A673 (cell line): ENCODE results near the gene METRN. TPM values are rescaled to one million over a fixed set of nuclear protein-coding genes. Genes with fewer than 3 reads are reported as not detected.

ENCODE experiments used
- BruUV-seq: library from RNA; stranded (reverse); fragments of 400-500 nt; replicated peaks from 2 replicates; lab custom pipeline; 2021; lab: Mats Ljungman, UMichigan
- CTCF ChIA-PET: fragments of 300-600 bp; sonication (Branson Sonifier 250); formaldehyde crosslinking; loops from one replicate; lab custom pipeline; 2022; ENCODE audit warnings: antibody characterized with exemption; lab: Charles Lee
- POLR2A ChIA-PET: fragments of 300-600 bp; sonication (Branson Sonifier 250); formaldehyde crosslinking; loops from one replicate; lab custom pipeline; 2022; ENCODE audit warnings: antibody characterized with exemption; ENCODE audit not compliant: low non-redundant PET; lab: Charles Lee
- DNase-seq: peaks from one replicate; pipeline ENCODE4 v3.0.0-alpha.2; 2015; ENCODE audit warnings: low spot score
- H3K27ac ChIP-seq: fragments of 200-600 bp; sonication (generic); 2 replicates; pipeline ENCODE4 v1.5.1; 2016; ENCODE audit warnings: mixed run types, low read depth, mild to moderate bottlenecking, mixed read lengths, antibody characterized with exemption, low read length; ENCODE audit not compliant: poor library complexity, severe bottlenecking
- H3K27me3 ChIP-seq: fragments of 200-600 bp; sonication (generic); replicated peaks from 2 replicates; pipeline ENCODE4 v1.6.1; 2017; ENCODE audit warnings: mixed run types, low read depth, mild to moderate bottlenecking, mixed read lengths, antibody characterized with exemption, low read length; ENCODE audit not compliant: insufficient read depth, poor library complexity
- H3K36me3 ChIP-seq: fragments of 200-600 bp; sonication (generic); 2 replicates; pipeline ENCODE4 v1.6.1; 2016; ENCODE audit warnings: mixed run types, mild to moderate bottlenecking, mixed read lengths, antibody characterized with exemption, low read length; ENCODE audit not compliant: insufficient read depth, poor library complexity, severe bottlenecking
- H3K4me1 ChIP-seq: fragments of 200-600 bp; sonication (generic); 2 replicates; pipeline ENCODE4 v1.6.1; 2017; ENCODE audit warnings: mixed run types, mild to moderate bottlenecking, mixed read lengths, antibody characterized with exemption, low read length; ENCODE audit not compliant: insufficient read depth, poor library complexity, severe bottlenecking
- H3K4me3 ChIP-seq: fragments of 200-600 bp; sonication (generic); 2 replicates; pipeline ENCODE4 v1.5.1; 2016; ENCODE audit warnings: low read depth, mixed run types, mild to moderate bottlenecking, mixed read lengths, low read length; ENCODE audit not compliant: poor library complexity, severe bottlenecking
- H3K9me3 ChIP-seq: fragments of 200-600 bp; sonication (generic); 2 replicates; pipeline ENCODE4 v1.6.1; 2016; ENCODE audit warnings: mixed run types, low read depth, mild to moderate bottlenecking, mixed read lengths, antibody characterized with exemption, low read length; ENCODE audit not compliant: poor library complexity, severe bottlenecking
- CTCF ChIP-seq: fragments of 300-800, 200-600 bp; sonication (generic); conservative IDR thresholded peaks from 2 replicates; pipeline ENCODE4 v1.5.1; 2017; ENCODE audit warnings: low read depth, mild to moderate bottlenecking, antibody characterized with exemption, low read length, moderate library complexity, mixed read lengths
- EZH2 ChIP-seq: fragments of 200-600 bp; sonication (generic); IDR thresholded peaks from 2 replicates; pipeline ENCODE4 v1.6.1; 2017; ENCODE audit warnings: borderline replicate concordance, low read depth, mild to moderate bottlenecking, mixed read lengths, antibody characterized with exemption, low read length; ENCODE audit not compliant: poor library complexity, severe bottlenecking
- intact Hi-C: fragments of 100-400 bp; cut with micrococcal nuclease; formaldehyde crosslinking; loops from one replicate; pipeline ENCODE4 v1.10.0; 2022; ENCODE audit not compliant: unreplicated experiment
- total RNA-seq: library from RNA; stranded (reverse); gene quantifications from 2 replicates; pipeline ENCODE4 v1.2.3, GENCODE V29; 2021

METRN gene
- total RNA-seq, 1 experiment from 2014 or later: 0.86 TPM

DNA sequence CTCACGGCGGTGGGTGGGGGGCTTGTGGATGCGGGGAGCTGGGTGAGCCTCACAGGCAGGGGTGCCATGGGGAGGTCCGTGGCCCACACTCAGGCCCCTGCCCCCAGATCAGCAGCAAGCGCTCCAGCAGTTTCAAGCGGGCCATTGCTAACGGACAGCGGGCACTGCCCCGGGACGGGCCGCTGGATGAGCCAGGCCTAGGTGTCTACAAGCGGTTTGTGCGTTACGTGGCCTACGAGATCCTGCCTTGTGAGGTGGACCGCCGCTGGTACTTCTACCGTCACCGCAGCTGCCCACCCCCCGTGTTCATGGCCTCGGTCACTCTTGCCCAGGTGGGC lies 38.4 kb upstream of the METRN start:
- BruUV-seq: no TSS peak
- CTCF ChIA-PET: interaction anchor here (0.6 kb wide), 1 partner anchor 63 kb away, joined by 5 read pairs; no protein-coding TSS in a partner anchor
- Histone ChIP-seq H3K27ac (no peak overlapping the region), H3K4me3 (no peak overlapping the region), H3K36me3 (peaks cover 25% of the 10 kb centered on the region), H3K9me3 (no peaks in the 10 kb centered on the region), H3K27me3 (no peaks in the 10 kb centered on the region), H3K4me1 (peaks cover 23% of the 10 kb centered on the region)
- TF ChIP-seq EZH2 (no peak), CTCF (no peak)
- DNase-seq: no peak
- intact Hi-C loops: no loop called here
- POLR2A ChIA-PET: no interaction called here

DNA sequence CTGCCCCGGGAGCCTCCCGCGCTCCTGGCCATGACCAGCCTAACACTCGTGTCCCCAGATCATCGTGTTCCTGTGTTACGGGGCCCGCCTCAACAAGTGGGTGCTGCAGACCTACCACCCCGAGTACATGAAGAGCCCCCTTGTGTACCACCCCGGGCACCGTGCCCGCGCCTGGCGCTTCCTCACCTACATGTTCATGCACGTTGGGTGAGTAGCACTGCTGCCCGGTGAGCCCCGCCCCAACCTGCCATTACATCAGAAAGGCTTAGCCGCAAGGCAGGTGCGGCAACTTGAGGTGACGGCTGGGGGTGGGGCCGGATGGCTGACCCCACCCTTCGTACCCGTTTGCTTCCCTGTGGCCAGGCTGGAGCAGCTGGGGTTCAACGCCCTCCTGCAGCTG lies 38.0 kb upstream of the METRN start:
- Histone ChIP-seq H3K4me1 (peaks cover 27% of the 10 kb centered on the region), H3K36me3 (peaks cover 26% of the 10 kb centered on the region), H3K9me3 (no peaks in the 10 kb centered on the region), H3K27ac (no peak overlapping the region), H3K27me3 (no peaks in the 10 kb centered on the region), H3K4me3 (no peak overlapping the region)
- DNase-seq: no peak
- POLR2A ChIA-PET: no interaction called here
- CTCF ChIA-PET: no interaction called here
- BruUV-seq: no TSS peak
- intact Hi-C loops: no loop called here
- TF ChIP-seq EZH2 (no peak), CTCF (no peak)

GRCh38 chr16:677316-678190 lies 37.4 kb upstream of the METRN start:
- TF ChIP-seq CTCF (no peak), EZH2 (no peak)
- Histone ChIP-seq H3K4me3 (no peak overlapping the region), H3K27me3 (no peaks in the 10 kb centered on the region), H3K36me3 (peaks cover 29% of the 10 kb centered on the region), H3K9me3 (no peaks in the 10 kb centered on the region), H3K27ac (no peak overlapping the region), H3K4me1 (peaks cover 31% of the 10 kb centered on the region)
- ChIA-PET CTCF (no interaction called here), POLR2A (no interaction called here)
- no TSS peak for BruUV-seq
- DNase-seq: no peak
- intact Hi-C loops: no loop called here
